ENCODE results near the gene MTG2.

The MTG2 gene

GRCh38 chr20:62155428-62156253, 27.2 kb upstream of the MTG2 start:
- peaks cover 6% of the 10 kb centered on the region for H3K36me3 ChIP-seq (ENCODE audit: control insufficient read depth, insufficient read depth, low read length)
- DNase-seq = no peak

GRCh38 chr20:62156254-62156556, 26.6 kb upstream of the MTG2 start:
- Histone ChIP-seq H3K4me3 (ENCODE audit: insufficient read depth, low read depth, low read length, poor library complexity, severe bottlenecking) (no peak overlapping the region), H3K27me3 (replicated peaks; ENCODE audit: control insufficient read depth, insufficient read depth, low read length, poor library complexity, severe bottlenecking) (no peaks in the 10 kb centered on the region), H3K9me3 (ENCODE audit: control insufficient read depth, low read length) (no peaks in the 10 kb centered on the region), H3K27ac (ENCODE audit: insufficient read depth, low read length, poor library complexity, severe bottlenecking) (no peak overlapping the region), H3K36me3 (ENCODE audit: control insufficient read depth, insufficient read depth, low read length) (peaks cover 9% of the 10 kb centered on the region), H3K4me1 (ENCODE audit: control insufficient read depth, insufficient read depth, low read length, poor library complexity, severe bottlenecking) (peaks cover 7% of the 10 kb centered on the region)
- no peak for DNase-seq

More at GRCh38 chr20:62155428-62156253, 27.2 kb upstream of the MTG2 start:
- Histone ChIP-seq H3K27me3 (replicated peaks; ENCODE audit: control insufficient read depth, insufficient read depth, low read length, poor library complexity, severe bottlenecking) (no peaks in the 10 kb centered on the region), H3K4me3 (ENCODE audit: insufficient read depth, low read depth, low read length, poor library complexity, severe bottlenecking) (no peak overlapping the region), H3K27ac (ENCODE audit: insufficient read depth, low read length, poor library complexity, severe bottlenecking) (no peak overlapping the region), H3K4me1 (ENCODE audit: control insufficient read depth, insufficient read depth, low read length, poor library complexity, severe bottlenecking) (peaks cover 7% of the 10 kb centered on the region), H3K9me3 (ENCODE audit: control insufficient read depth, low read length) (no peaks in the 10 kb centered on the region)

- DNase-seq = peak; percentile 44 to 58 (median 52)
- H3K4me1 ChIP-seq (ENCODE audit: control insufficient read depth, insufficient read depth, low read length, poor library complexity, severe bottlenecking) = peaks cover 7% of the 10 kb centered on the region
- peaks cover 14% of the 10 kb centered on the region for H3K36me3 ChIP-seq (ENCODE audit: control insufficient read depth, insufficient read depth, low read length)
- H3K4me3 ChIP-seq (ENCODE audit: insufficient read depth, low read depth, low read length, poor library complexity, severe bottlenecking) = no peak overlapping the region
- no peaks in the 10 kb centered on the region for H3K27me3 ChIP-seq (replicated peaks; ENCODE audit: control insufficient read depth, insufficient read depth, low read length, poor library complexity, severe bottlenecking)
- H3K27ac ChIP-seq (ENCODE audit: insufficient read depth, low read length, poor library complexity, severe bottlenecking) = no peak overlapping the region
- H3K9me3 ChIP-seq (ENCODE audit: control insufficient read depth, low read length) = no peaks in the 10 kb centered on the region
Observed at GRCh38 chr20:62156592-62157386, 26.0 kb upstream of the MTG2 start.

- Histone ChIP-seq H3K27ac (ENCODE audit: insufficient read depth, low read length, poor library complexity, severe bottlenecking) (no peak overlapping the region), H3K4me3 (ENCODE audit: insufficient read depth, low read depth, low read length, poor library complexity, severe bottlenecking) (no peak overlapping the region), H3K9me3 (ENCODE audit: control insufficient read depth, low read length) (no peaks in the 10 kb centered on the region), H3K4me1 (ENCODE audit: control insufficient read depth, insufficient read depth, low read length, poor library complexity, severe bottlenecking) (peaks cover 7% of the 10 kb centered on the region), H3K27me3 (replicated peaks; ENCODE audit: control insufficient read depth, insufficient read depth, low read length, poor library complexity, severe bottlenecking) (no peaks in the 10 kb centered on the region), H3K36me3 (ENCODE audit: control insufficient read depth, insufficient read depth, low read length) (peaks cover 16% of the 10 kb centered on the region)
- no peak for DNase-seq
Observed at GRCh38 chr20:62157387-62158087, 25.3 kb upstream of the MTG2 start.

GRCh38 chr20:62158088-62158400, 24.8 kb upstream of the MTG2 start:
- no peak for DNase-seq
- Histone ChIP-seq H3K27ac (ENCODE audit: insufficient read depth, low read length, poor library complexity, severe bottlenecking) (no peak overlapping the region), H3K9me3 (ENCODE audit: control insufficient read depth, low read length) (no peaks in the 10 kb centered on the region), H3K4me1 (ENCODE audit: control insufficient read depth, insufficient read depth, low read length, poor library complexity, severe bottlenecking) (peaks cover 7% of the 10 kb centered on the region), H3K4me3 (ENCODE audit: insufficient read depth, low read depth, low read length, poor library complexity, severe bottlenecking) (no peak overlapping the region), H3K36me3 (ENCODE audit: control insufficient read depth, insufficient read depth, low read length) (peaks cover 18% of the 10 kb centered on the region), H3K27me3 (replicated peaks; ENCODE audit: control insufficient read depth, insufficient read depth, low read length, poor library complexity, severe bottlenecking) (no peaks in the 10 kb centered on the region)

- H3K36me3 ChIP-seq (ENCODE audit: control insufficient read depth, insufficient read depth, low read length) = peaks cover 18% of the 10 kb centered on the region
- no peak for DNase-seq
- peaks cover 7% of the 10 kb centered on the region for H3K4me1 ChIP-seq (ENCODE audit: control insufficient read depth, insufficient read depth, low read length, poor library complexity, severe bottlenecking)
- H3K27ac ChIP-seq (ENCODE audit: insufficient read depth, low read length, poor library complexity, severe bottlenecking) = no peak overlapping the region
- H3K27me3 ChIP-seq (replicated peaks; ENCODE audit: control insufficient read depth, insufficient read depth, low read length, poor library complexity, severe bottlenecking) = no peaks in the 10 kb centered on the region
- H3K4me3 ChIP-seq (ENCODE audit: insufficient read depth, low read depth, low read length, poor library complexity, severe bottlenecking) = no peak overlapping the region
- no peaks in the 10 kb centered on the region for H3K9me3 ChIP-seq (ENCODE audit: control insufficient read depth, low read length)
Observed at GRCh38 chr20:62158541-62158940, 24.3 kb upstream of the MTG2 start.

- no peak overlapping the region for H3K27ac ChIP-seq (ENCODE audit: insufficient read depth, low read length, poor library complexity, severe bottlenecking)
- H3K4me3 ChIP-seq (ENCODE audit: insufficient read depth, low read depth, low read length, poor library complexity, severe bottlenecking) = no peak overlapping the region
- peaks cover 22% of the 10 kb centered on the region for H3K36me3 ChIP-seq (ENCODE audit: control insufficient read depth, insufficient read depth, low read length)
- H3K9me3 ChIP-seq (ENCODE audit: control insufficient read depth, low read length) = no peaks in the 10 kb centered on the region
- no peak for DNase-seq
- peaks cover 7% of the 10 kb centered on the region for H3K4me1 ChIP-seq (ENCODE audit: control insufficient read depth, insufficient read depth, low read length, poor library complexity, severe bottlenecking)
- H3K27me3 ChIP-seq (replicated peaks; ENCODE audit: control insufficient read depth, insufficient read depth, low read length, poor library complexity, severe bottlenecking) = no peaks in the 10 kb centered on the region
Observed at GRCh38 chr20:62159052-62159451, 23.8 kb upstream of the MTG2 start.

GRCh38 chr20:62159839-62160238, 23.0 kb upstream of the MTG2 start:
- peak in 1 of 3 donors; percentile 19 for DNase-seq
- peaks cover 7% of the 10 kb centered on the region for H3K4me1 ChIP-seq (ENCODE audit: control insufficient read depth, insufficient read depth, low read length, poor library complexity, severe bottlenecking)

GRCh38 chr20:62160253-62160652, 22.6 kb upstream of the MTG2 start:
- no peak overlapping the region for H3K27ac ChIP-seq (ENCODE audit: insufficient read depth, low read length, poor library complexity, severe bottlenecking)
- H3K9me3 ChIP-seq (ENCODE audit: control insufficient read depth, low read length) = no peaks in the 10 kb centered on the region
- peaks cover 7% of the 10 kb centered on the region for H3K4me1 ChIP-seq (ENCODE audit: control insufficient read depth, insufficient read depth, low read length, poor library complexity, severe bottlenecking)
- H3K27me3 ChIP-seq (replicated peaks; ENCODE audit: control insufficient read depth, insufficient read depth, low read length, poor library complexity, severe bottlenecking) = no peaks in the 10 kb centered on the region
- no peak overlapping the region for H3K4me3 ChIP-seq (ENCODE audit: insufficient read depth, low read depth, low read length, poor library complexity, severe bottlenecking)
- H3K36me3 ChIP-seq (ENCODE audit: control insufficient read depth, insufficient read depth, low read length) = peaks cover 27% of the 10 kb centered on the region
- DNase-seq = no peak

More at GRCh38 chr20:62159839-62160238, 23.0 kb upstream of the MTG2 start:
- H3K27me3 ChIP-seq (replicated peaks; ENCODE audit: control insufficient read depth, insufficient read depth, low read length, poor library complexity, severe bottlenecking) = no peaks in the 10 kb centered on the region
- no peaks in the 10 kb centered on the region for H3K9me3 ChIP-seq (ENCODE audit: control insufficient read depth, low read length)
- no peak overlapping the region for H3K4me3 ChIP-seq (ENCODE audit: insufficient read depth, low read depth, low read length, poor library complexity, severe bottlenecking)
- peaks cover 25% of the 10 kb centered on the region for H3K36me3 ChIP-seq (ENCODE audit: control insufficient read depth, insufficient read depth, low read length)
- no peak overlapping the region for H3K27ac ChIP-seq (ENCODE audit: insufficient read depth, low read length, poor library complexity, severe bottlenecking)

- Histone ChIP-seq H3K4me1 (ENCODE audit: control insufficient read depth, insufficient read depth, low read length, poor library complexity, severe bottlenecking) (peaks cover 7% of the 10 kb centered on the region), H3K9me3 (ENCODE audit: control insufficient read depth, low read length) (no peaks in the 10 kb centered on the region), H3K36me3 (ENCODE audit: control insufficient read depth, insufficient read depth, low read length) (peaks cover 33% of the 10 kb centered on the region), H3K27ac (ENCODE audit: insufficient read depth, low read length, poor library complexity, severe bottlenecking) (no peak overlapping the region), H3K27me3 (replicated peaks; ENCODE audit: control insufficient read depth, insufficient read depth, low read length, poor library complexity, severe bottlenecking) (no peaks in the 10 kb centered on the region), H3K4me3 (ENCODE audit: insufficient read depth, low read depth, low read length, poor library complexity, severe bottlenecking) (no peak overlapping the region)
- no peak for DNase-seq
Observed at GRCh38 chr20:62160876-62161275, 22.0 kb upstream of the MTG2 start.

All from effector memory CD4-positive, alpha-beta T cell (primary cell).